ENCODE measurements around the gene MNAT1.
"Not testable (repeated sequence)": the region's sequence is repeated elsewhere in the genome, so short reads cannot be mapped to it uniquely, and the experiment has no call there.

Gene MNAT1

DNA sequence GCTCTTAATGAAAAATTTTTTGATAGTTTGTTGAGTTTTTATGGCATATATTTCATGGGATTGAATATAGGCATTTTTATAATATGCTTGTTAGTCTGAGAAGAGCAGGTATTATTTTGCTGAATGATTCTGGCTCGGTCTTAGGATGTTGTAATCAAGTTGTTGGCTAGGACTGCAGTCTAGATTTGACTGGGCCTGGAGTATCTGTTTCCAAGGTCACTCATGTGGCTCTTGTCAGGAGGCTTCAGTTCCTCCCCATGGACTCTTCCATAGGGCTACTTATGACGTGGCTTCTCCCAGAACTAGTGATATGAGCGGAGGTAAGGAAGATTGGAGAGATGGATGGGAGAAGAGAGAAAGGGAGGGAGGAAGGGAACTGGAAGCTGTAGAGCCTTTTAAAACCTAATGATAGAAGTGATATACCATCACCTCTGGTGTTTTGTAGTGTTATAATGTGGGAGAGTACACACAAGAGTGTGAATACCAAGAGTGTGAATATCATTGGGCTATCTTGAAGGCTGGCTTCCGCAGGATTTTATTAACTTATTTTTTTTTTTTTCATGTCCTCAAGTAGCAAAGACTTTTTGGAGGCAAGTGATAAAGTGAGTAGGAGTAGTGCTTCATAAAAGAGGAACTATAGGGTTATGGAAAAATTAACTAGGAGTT lies 4.4 kb downstream of the MNAT1 start:
- DNase-seq = no peak

DNA sequence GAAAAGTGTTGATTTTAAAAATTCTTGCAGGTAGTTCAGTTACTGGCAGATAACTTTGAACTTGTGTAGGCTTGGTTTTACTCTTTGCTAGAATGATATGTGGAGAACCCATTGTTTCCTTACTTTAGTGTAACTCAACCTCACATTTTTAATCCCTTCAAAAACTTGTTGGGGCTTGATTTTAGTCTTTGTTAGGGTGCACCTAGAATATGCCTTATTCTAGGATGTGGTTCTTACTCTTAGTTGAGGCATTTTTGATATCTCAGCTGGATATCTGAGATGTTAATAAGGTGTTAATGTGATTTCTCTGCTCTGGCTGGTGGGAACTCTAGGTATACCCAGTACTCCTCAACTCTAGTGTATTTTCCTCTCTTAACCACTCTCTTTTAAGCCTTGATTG lies 10.0 kb downstream of the MNAT1 start:
- DNase-seq = no peak

DNA sequence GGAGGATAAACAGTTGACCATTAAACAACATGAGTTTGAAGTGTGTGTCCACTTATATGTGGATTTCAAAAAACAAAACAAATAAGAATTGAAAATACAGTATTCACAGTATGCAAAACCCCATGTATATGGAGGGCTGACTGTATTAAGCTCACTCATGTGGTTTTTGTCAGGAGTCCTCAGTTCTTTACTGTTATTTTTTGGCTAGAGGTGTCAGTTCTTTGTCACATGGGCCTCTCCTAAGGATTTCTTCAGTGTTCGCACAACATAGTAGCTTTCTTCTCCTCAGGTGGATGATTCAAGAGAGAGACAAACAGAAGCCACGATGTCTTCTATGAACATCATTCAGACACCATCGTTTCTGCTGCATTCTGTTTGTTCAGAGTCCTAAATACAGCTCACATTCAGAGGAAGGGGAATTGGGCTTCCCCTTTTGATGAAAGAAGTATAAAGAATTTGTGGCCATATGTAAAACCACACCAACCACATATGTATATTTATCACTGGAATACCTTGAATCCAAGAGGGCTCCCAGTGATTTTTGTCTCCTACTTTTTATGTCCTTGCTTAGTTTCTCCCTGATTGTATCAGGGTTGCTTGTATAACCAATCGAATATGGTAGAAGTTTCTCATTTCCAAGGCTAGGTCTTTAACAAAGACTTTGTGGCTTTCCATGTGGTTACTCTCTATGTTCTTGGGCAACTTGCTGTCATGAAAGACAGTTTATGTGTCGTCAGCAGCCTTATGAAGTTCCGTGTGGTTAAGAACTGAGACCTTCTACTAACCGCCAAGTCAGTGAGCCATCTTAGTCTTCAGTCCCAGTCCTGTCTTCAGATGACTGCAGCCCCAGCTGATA lies 18.9 kb downstream of the MNAT1 start:
- DNase-seq = no peak

DNA sequence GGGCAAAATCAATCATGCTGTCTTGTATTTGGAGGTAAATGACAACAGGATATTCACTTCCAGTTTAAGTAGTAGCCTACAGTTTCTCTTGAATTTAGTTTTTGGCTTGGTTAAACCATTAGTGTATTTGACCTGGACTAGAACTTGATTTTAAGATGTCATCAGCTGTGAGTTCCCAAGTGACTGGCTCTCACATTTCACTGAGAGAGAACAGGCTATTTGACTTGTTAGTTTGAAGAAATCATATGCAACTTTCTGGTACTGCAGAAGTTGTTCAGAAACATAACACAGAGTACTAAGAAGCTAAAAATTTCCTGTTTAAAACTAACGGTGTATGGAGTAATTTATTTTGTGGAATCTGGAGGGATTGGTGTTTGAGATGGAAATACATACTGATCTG lies 22.3 kb downstream of the MNAT1 start:
- DNase-seq = no peak

DNA sequence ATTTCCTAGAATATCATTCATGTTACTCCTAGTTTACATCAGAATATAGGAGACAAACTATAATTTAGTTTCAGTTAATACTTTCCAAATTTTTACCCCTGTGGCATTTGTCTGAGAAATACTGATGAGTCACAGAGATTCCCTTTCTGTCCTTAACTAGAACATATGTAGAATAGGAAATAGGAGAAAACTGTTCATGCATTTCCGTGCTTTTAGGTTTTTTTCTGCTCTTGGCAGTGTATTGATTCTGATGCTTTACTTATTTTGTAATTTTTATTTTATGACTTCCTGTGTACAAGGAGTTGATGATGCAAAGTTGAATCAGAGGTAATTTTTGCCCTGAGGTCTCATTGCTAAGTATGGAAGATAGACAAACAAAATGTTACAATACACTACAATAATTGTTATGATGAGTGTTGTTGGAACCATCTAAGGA lies 23.0 kb downstream of the MNAT1 start:
- DNase-seq = no peak

DNA sequence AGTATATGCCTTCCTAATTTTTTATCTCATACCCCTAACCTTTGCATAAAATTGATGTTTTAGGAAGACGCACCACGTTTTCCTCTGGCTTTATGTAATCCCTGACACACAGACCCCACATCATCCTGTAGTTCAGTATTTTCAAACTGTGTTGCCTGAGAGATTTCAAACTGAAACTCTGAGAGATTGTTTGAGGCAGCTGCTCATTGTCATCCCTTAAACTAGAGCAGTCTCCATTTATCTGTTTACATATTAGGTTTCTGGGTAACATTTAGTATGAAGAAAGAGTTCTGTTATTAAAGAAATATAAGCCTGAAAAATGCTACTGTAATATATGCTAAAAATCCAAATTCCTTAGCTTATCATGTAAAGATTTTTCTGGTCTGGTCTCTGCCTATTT lies 24.3 kb downstream of the MNAT1 start:
- DNase-seq = no peak

DNA sequence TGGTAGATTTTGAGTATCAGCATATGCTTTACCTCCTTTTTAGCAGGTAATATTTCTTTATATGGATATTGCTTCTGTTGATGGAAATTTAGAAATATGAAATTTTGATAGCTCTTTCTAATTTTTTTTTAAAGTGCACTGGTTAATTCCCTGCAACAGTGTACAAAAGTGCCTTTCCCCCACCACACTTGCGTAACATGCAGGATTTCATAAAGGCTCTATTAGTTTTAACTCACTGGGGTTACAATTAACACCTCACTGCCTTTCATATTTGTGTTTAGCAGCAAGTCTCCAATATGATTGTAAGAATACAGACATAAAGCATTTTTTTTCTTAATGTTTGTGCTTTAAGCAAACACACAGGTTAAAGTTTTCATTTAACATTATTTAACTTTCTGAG lies 25.6 kb downstream of the MNAT1 start:
- no peak for DNase-seq

DNA sequence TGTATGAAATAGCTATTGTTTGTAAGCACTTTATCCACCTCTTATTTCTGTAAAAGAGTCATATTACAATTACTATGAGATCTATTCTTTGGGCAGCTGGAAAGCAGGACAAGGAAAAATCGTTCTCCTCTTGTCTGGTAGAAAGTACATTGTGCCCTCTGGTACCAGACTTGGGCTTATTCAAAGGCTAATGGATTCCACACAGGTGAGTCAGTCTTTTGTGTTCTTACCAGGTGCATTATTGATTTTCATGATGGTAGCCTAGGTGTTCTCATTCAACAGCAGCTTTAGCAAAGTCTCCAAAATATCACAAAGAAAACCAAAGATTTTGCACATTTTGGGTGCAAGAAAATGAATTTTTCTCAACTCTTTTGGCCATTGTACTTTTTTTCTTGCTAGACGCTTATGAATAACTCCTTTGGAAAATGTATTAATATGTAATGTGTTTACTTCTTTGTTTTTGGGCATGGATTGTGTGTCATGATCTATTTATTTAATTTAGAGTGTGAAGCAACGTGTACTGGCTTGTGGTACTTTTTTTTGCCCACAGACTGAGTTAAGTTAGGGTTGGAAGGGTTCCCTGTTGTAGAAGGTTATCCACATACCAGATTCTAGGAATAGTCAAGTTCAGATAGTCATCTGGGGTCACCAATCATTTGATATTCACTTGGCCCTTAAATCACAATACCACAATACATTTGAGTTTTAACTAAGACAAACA lies 26.2 kb downstream of the MNAT1 start:
- DNase-seq = no peak

DNA sequence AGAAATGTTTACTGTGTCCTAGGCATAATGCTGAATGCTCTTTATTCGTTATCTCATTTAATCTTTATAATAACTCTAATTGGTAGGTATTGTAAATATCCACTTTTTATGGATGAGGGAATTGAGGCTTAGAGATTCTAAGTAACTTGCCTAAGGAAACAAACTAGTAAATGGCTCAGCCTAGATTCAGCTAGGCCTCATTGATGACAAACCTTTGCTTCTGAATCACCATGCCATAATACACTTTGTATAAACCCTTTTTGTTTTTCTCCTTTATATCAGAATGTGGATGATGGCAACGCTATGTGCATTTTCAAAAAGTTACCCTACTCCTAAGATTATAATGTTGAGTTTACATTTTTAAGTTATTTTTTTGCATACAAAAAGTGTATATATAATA lies 34.0 kb downstream of the MNAT1 start:
- DNase-seq = no peak

DNA sequence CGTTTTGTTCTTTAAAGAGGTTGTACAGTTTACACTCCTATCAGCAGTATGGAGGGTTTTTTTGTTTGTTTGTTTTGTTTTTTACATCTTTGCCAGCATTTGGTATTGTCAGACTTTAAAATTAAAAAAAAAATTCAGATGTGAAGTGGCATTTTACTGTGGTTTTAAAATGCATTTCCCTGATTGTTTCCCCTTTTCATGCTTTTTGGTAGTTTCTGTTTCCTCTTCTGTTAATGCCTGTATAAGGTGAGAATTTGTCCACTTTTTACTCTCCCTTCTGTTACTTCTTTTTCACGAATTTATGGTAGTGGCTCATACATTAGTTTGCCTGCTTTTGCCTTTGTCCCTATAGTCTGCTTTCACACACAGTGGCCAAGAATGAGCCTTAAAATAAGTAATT lies 36.6 kb downstream of the MNAT1 start:
- DNase-seq = no peak

DNA sequence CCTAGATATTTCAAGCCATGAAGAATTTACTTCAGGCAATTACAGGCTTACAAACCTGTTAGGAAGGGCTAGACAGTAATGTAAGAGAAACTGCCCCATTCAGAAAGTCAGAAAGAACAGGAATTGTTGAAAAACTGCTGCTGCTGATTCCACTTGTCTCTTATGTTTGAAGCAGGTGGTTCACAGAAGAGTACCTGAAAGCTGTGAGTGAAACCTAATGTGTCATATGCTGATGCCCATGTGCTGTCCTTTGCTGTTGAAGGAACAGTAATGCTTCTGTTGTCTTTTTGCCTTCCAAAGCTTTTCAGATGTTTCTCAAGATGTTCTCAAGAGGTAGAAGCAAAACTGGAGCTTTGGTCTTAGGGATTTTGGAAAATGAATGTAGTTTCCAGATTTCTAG lies 39.0 kb downstream of the MNAT1 start:
- no peak for DNase-seq

DNA sequence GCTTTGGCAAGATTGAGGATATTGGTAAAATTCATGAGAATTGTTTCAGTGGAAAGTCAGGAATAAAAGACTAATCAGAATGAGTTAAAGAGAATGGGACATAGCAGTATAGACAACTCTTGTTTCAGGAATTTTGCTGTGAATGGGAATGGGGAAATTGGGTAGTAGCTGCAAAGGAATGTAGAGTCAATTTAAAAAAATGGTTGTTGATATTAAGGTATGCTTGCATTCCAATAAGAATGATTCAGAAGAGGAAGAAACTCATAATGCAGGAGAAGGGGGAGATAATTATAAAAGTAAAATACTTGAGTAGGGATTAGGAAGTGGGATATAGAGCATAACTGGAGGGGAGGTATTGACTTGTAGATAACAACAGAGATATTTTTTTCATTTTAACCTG lies 40.7 kb downstream of the MNAT1 start:
- no peak for DNase-seq

DNA sequence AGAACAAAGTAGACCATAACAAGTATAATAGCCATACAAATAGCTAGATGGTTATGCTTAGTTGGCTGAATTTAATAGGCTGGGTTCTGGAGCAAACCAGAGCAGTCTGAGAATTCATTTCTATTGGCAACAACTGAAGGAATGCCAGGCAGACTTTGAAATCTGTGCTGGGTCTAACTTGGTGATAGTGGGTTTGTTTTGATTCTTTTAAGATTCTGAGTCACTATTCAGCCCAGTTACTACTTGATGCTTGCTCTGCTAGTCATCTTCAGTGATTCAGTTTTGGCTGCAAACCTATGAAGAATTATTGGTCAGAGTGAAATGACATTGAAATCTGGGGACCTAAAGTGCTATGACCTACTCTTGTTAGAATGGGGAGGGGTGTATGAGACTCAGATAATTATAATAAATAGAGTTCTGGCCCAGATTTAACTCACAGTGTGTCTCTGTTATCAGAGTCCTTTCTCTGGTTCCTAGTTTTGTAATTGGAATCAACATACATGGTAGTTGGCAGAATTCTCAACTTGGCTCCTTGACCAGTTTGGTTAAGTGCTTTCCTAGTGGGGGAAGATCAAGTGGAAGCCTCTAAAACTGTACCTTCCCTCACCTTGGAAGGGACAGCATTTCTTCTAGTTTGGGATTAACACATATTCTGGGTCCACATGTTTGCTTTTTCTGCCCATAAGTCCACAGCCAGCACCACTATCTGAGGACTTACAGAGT lies 43.5 kb downstream of the MNAT1 start:
- no peak for DNase-seq

DNA sequence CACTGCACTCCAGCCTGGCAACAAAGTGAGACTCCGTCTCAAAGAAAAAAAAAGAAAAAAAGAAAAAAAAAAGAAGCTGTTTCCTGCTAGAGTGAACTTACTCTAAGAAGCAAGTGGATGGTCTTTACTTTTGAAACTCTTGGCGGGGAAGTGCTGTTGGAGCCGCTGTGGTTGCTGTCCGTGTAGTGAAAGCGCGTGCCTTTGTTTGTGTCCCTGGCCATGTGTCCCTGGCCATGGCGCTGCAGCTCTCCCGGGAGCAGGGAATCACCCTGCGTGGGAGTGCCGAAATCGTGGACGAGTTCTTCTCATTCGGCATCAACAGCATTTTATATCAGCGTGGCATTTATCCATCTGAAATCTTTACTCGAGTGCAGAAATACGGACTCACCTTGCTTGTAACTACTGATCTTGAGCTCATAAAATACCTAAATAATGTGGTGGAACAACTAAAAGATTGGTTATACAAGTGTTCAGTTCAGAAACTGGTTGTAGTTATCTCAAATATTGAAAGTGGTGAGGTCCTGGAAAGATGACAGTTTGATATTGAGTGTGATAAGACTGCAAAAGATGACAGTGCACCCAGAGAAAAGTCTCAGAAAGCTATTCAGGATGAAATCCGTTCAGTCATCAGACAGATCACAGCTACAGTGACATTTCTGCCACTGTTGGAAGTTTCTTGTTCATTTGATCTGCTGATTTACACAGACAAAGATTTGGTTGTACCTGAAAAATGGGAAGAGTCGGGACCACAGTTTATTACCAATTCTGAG lies 45.4 kb downstream of the MNAT1 start:
- DNase-seq = not testable (repeated sequence)

DNA sequence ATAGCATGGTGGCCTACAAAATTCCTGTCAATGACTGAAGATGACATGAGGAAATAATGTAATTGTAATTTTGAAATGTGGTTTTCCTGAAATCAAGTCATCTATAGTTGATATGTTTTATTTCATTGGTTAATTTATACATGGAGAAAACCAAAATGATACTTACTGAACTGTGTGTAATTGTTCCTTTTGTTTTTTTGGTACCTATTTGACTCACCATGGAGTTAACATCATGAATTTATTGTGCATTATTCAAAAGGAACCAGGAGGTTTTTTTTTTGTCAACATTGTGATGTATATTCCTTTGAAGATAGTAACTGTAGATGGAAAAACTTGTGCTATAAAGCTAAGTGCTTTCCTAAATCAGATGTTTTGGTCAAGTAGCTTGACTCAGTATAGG lies 46.0 kb downstream of the MNAT1 start:
- DNase-seq = not testable (repeated sequence)

DNA sequence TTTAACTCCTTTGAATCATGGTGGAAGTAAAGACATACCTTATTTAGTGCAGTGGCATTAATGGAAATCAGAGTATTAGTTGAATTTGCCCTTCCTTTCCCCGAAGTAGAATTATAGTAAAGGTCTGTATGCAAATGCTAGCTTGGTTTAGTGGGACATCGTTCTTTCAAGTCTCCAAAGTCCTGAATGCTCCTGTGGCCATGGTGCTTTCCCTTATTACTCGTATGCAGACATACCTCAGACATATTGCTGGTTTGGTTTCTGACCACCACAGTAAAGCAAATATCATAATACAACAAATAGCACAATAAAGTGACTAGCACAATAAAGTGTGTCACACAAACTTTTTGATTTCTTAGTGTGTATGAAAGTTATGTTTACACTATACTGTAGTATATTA lies 52.3 kb downstream of the MNAT1 start:
- DNase-seq = no peak

DNA sequence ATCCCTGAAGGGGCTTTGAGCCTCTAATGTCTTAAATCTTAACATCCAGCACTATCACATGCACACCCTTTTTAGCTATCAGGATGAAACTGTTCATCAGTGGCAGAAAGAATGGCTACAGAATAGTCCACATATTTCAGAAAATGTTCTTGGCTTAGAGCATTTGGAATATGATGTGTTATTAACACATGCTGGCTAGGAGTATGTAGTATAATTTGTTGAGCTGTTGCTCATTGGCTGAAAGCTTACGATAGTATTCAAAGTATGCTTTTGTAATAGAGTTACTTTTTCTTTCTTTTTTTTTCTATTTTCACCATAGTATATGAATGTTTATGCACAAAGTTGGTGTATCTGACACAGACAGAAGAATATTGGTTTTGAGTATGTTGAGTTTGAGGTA lies 55.1 kb downstream of the MNAT1 start:
- DNase-seq = no peak

DNA sequence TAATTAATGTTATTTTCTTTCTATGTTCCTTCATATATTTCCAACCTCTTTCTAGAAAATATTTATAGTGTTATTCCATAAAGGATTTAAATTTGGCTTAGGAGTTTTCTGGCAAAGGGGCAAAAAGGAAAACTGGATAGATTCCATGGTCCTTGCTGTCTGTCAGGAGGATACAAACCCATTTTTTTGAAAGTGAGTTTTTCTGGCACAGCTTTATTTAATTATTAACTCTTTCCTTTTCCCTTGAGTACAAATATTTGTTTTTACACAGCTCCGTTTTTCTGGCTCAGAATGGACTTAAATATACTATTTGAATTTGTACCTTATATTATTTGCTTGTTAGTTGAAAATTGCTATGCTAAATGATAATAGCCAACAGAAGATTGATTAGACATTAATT lies 56.3 kb downstream of the MNAT1 start:
- no peak for DNase-seq

DNA sequence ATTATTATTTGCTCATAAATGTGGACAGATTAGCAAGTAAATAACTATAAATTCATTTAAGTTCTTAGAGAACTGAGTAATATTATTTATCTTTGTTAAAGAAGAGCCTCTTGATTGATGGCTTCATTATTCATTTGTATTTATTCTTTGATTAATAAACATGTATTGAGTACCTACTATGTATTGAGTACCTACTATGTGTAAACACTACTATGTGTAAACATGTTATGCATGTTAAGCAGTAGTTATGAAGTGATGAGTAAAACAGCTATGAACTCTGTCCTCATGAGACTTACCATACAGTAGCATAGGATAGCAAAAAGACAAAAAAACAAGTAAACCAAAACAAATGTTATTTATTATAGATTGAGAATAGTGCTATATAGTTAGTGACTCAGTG lies 61.9 kb downstream of the MNAT1 start:
- DNase-seq = no peak

DNA sequence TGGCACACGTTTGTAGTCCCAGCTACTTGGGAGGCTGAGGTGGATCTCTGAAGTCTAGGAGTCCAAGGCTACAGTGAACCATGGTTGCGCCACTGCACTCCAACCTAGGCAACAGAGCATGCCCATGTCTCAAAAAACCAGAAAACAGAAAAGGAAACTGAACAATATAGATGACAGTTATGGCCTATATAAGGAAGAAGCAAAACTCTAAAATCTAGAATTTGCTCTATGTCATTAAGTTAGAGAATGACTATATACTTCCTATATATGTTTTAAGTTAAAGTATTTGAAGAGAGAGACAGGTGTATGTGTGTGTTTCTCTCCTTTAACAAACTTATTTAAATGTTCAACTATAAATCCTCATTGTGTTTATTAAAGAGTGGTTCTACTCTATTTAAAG lies 65.8 kb downstream of the MNAT1 start:
- no peak for DNase-seq

DNA sequence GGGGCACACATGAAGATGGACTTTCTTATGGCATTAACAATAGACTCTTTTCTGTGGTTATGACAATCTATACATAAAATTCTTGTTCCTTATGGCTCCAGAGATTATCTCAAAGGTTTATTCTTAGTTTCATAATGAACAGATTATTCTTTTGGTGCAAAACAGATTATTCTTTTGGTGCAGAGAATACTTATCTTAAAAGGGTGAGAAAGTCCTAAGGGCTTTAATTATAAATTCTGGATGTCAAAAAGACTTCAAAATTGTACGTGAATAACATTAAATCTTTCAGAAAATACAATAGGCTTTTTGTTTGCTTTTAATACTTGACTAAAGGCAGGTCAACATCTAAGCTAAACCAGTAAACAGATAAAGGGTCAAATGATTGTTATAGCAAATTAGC lies 69.3 kb downstream of the MNAT1 start:
- DNase-seq = no peak

DNA sequence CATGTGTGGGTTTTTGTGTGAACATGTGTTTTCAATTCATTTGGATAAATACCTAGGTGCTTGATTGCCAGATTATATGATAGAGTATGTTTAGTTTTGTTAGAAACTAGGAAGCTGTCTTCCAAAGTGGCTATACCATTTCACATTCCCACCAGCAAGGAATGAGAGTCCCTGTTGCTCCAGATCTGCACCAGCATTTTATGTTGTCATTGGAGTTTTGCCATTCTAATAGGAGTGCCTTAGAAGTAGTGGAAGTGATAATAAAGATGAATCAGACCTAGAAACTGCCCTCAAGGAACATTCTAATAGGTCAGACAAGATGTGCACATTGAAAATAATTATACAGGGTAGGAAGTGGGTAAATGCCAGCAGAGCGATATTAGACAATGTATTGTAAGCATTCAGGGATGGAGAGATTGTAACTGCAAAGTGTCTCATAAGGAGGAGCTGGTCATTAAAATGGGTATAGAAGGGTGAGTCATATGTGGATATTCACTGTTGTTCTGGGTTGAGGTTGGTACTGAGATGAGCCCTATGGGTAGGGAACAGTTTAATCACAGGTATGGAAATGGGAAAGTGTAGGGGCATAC lies 71.4 kb downstream of the MNAT1 start:
- DNase-seq = no peak

Measured in cortex of kidney (tissue), 1 donor.